ENCODE data around the gene GOLGA8B.
"Not testable (repeated sequence)": the region's sequence is repeated elsewhere in the genome, so short reads cannot be mapped to it uniquely, and the experiment has no call there.

The GOLGA8B gene, protein sequence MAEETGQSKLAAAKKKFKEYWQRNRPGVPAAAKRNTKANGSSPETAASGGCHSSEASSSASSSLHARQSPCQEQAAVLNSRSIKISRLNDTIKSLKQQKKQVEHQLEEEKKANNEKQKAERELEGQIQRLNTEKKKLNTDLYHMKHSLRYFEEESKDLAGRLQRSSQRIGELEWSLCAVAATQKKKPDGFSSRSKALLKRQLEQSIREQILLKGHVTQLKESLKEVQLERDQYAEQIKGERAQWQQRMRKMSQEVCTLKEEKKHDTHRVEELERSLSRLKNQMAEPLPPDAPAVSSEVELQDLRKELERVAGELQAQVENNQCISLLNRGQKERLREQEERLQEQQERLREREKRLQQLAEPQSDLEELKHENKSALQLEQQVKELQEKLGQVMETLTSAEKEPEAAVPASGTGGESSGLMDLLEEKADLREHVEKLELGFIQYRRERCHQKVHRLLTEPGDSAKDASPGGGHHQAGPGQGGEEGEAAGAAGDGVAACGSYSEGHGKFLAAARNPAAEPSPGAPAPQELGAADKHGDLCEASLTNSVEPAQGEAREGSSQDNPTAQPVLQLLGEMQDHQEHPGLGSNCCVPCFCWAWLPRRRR

DNA sequence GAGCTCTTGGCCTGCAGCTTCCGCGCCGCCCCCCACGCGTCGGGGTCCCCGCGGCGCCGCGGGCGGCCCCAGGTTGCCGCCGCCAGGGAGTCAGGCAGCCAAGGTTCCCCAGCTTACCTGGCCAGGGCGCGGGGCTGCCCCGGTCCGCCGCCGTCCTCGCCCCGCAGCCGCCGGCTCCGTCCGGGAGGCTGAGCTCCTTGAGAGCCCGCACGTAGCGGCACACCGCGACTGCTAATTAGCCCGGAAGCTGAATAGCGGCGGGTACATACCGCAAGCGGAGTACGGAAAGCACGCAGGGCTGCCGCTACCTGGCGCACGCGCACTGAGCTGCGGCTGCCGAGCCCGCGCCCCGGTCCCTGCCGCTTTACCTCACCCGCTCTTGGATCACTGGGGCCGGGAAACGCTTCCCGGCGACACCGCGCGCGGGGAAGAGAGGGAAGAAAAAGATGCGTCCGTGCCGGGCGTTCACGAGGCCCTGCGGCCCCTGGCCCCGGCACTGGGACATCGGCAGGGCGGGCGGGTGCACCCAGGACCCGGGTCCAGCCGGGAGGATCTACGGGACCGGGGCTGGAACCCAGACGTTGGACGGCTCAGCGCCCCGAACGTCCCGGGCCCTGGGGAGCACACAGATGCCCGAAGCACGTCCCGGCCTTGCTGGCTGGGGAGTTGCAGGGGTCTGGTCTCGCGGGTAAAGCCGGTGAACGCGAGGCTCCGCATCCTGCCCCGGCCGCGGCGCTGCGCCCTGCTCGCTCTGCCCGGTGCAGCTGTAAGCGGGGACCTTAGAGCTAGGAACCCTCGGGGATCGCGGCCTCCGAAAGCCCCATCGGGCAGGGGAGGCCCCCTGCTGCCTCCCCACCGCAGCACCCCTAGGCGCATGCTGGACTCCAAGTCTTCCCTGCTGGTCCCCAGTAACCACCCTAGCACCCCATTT, at the start of gene GOLGA8B:
TSS of gene GOLGA8B (minus strand) at position 253 of the 931 bp plus-strand sequence. CDS start 47,739 bp downstream, outside the sequence.
- DNase-seq (ENCODE audit: insufficient read length, low spot score) (peak; percentile 93), FAIRE-seq (no peak)
- TF ChIP-seq, protein P1, sequence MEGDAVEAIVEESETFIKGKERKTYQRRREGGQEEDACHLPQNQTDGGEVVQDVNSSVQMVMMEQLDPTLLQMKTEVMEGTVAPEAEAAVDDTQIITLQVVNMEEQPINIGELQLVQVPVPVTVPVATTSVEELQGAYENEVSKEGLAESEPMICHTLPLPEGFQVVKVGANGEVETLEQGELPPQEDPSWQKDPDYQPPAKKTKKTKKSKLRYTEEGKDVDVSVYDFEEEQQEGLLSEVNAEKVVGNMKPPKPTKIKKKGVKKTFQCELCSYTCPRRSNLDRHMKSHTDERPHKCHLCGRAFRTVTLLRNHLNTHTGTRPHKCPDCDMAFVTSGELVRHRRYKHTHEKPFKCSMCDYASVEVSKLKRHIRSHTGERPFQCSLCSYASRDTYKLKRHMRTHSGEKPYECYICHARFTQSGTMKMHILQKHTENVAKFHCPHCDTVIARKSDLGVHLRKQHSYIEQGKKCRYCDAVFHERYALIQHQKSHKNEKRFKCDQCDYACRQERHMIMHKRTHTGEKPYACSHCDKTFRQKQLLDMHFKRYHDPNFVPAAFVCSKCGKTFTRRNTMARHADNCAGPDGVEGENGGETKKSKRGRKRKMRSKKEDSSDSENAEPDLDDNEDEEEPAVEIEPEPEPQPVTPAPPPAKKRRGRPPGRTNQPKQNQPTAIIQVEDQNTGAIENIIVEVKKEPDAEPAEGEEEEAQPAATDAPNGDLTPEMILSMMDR (IDR thresholded peaks at IDR 0.05; ENCODE audit: insufficient read depth, missing control alignments) = no peak

GRCh38 chr15:34633165-34633564, 49.7 kb upstream of the GOLGA8B start:
- DNase-seq (ENCODE audit: insufficient read length, low spot score); FAIRE-seq: not testable (repeated sequence)

- FAIRE-seq (no peak), DNase-seq (ENCODE audit: insufficient read length, low spot score) (no peak)
- TF ChIP-seq, protein P1 (IDR thresholded peaks at IDR 0.05; ENCODE audit: insufficient read depth, missing control alignments) = no peak
These were observed 45.2 kb upstream of the GOLGA8B start for GRCh38 chr15:34628577-34629152.

- DNase-seq (ENCODE audit: insufficient read length, low spot score) = no peak
- no peak for FAIRE-seq
- TF ChIP-seq, protein P1 (IDR thresholded peaks at IDR 0.05; ENCODE audit: insufficient read depth, missing control alignments) = no peak
These were observed 41.6 kb upstream of the GOLGA8B start for GRCh38 chr15:34625007-34625406.

GRCh38 chr15:34621675-34622074, 38.2 kb upstream of the GOLGA8B start:
- FAIRE-seq (peak; percentile 94), DNase-seq (ENCODE audit: insufficient read length, low spot score) (no peak)
- TF ChIP-seq, protein P1 (IDR thresholded peaks at IDR 0.05; ENCODE audit: insufficient read depth, missing control alignments) = peak; percentile 68

DNA sequence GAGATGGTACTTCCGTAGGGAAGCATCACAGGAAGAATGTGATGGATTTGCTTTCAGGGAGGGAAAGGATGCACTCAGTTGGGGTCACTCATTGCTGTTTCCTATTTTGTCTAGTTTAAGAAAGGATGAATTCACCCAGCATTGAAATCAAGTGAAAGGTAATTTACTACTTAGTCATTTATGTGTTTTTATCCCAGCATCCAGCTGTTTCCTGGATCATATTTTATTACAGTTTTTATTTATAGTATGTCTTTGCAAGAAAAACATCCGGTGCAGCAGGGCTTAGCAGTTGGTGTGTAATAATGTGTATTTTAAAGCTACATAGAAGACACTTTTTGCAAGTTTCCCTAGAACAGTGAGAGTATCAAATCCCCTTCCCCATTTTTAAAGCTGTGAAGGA, 37.4 kb upstream of the GOLGA8B start:
- no peak for DNase-seq (ENCODE audit: insufficient read length, low spot score)
- FAIRE-seq = no peak

More for the DNA sequence above, 37.4 kb upstream of the GOLGA8B start:
- TF ChIP-seq, protein P1 (IDR thresholded peaks at IDR 0.05; ENCODE audit: insufficient read depth, missing control alignments) = no peak

Measured in D721Med (cell line).